Measurements from ENCODE around the gene FNIP1.

GRCh38 chr5:131659290-131659689, 137.5 kb downstream of the FNIP1 start:
- TF ChIP-seq CTCF (IDR thresholded peaks at IDR 0.05; ENCODE audit: poor library complexity, severe bottlenecking) (no peak), POLR2AphosphoS5 (IDR thresholded peaks at IDR 0.05) (no peak), EP300 (conservative IDR thresholded peaks at IDR 0.05; ENCODE audit: poor library complexity, severe bottlenecking) (no peak), RAD21 (conservative IDR thresholded peaks at IDR 0.05) (no peak), EZH2 (IDR thresholded peaks at IDR 0.05; ENCODE audit: borderline replicate concordance, insufficient read depth, low read length, poor library complexity, severe bottlenecking) (no peak), TAF1 (IDR thresholded peaks at IDR 0.05; ENCODE audit: low read depth) (no peak)

All from neural cell (in vitro differentiated cells).